HUES48 (cell line): ENCODE data around the gene CCL18.
"Not testable (repeated sequence)": the region's sequence is repeated elsewhere in the genome, so short reads cannot be mapped to it uniquely, and the experiment has no call there.

Experiments used
- H3K27ac ChIP-seq: one replicate; pipeline ENCODE4 v1.7.0; 2013; ENCODE audit warnings: low read depth, low read length, inconsistent platforms
- H3K27me3 ChIP-seq: 2 replicates; pipeline ENCODE4 v1.6.1; 2013; ENCODE audit warnings: mild to moderate bottlenecking, low read length; ENCODE audit not compliant: control insufficient read depth, insufficient read depth
- H3K36me3 ChIP-seq: 2 replicates; pipeline ENCODE4 v1.6.1; 2013; ENCODE audit warnings: low read length; ENCODE audit not compliant: control insufficient read depth, insufficient read depth
- H3K4me1 ChIP-seq: 2 replicates; pipeline ENCODE4 v1.6.1; 2013; ENCODE audit warnings: mild to moderate bottlenecking, low read length; ENCODE audit not compliant: control insufficient read depth, insufficient read depth
- H3K4me3 ChIP-seq: 2 replicates; pipeline ENCODE4 v1.5.1; 2013; ENCODE audit warnings: mild to moderate bottlenecking, low read depth, low read length
- H3K9ac ChIP-seq: 2 replicates; pipeline ENCODE4 v1.6.1; 2013; ENCODE audit warnings: mild to moderate bottlenecking, low read depth, low read length, moderate library complexity
- H3K9me3 ChIP-seq: 2 replicates; pipeline ENCODE4 v1.6.1; 2013; ENCODE audit warnings: low read length; ENCODE audit not compliant: control insufficient read depth, insufficient read depth

The CCL18 gene

DNA sequence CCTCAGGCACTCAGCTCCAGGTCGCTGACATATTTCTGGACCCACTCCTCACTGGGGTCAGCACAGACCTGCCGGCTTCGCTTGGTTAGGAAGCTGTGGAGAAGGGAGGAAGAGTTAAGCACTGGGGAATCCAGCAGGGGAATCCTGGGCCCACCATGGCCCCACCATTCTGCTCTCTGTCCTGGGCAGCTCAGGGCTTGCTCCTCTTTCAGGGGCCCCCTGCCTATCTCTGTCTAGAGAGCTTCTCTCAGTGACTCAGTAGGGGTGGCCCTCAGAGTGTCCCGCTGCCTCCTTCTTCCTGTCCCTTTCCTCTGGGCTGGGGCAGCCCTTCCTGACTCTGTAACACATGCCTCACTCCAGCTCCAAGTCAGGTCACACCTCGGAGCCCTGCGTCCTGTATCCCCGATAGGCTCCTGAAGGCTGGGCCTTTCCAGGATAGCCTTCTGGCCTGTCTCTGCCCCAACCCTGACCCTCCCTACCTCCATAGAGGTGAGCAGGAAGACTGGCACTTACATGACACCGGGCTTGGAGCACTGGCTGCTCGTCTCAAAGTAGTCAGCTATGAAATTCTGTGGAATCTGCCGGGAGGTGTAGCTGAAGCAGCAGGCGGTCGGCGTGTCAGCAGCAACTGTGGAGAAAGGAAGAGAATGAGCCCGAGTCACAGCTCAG lies 24.7 kb downstream of the CCL18 start:
- Histone ChIP-seq H3K27ac (no peak overlapping the region), H3K27me3 (no peaks in the 10 kb centered on the region), H3K9ac (no peak overlapping the region), H3K4me1 (peaks cover 12% of the 10 kb centered on the region; the same call in 1 of the 2 replicates), H3K4me3 (no peak overlapping the region), H3K36me3 (no peaks in the 10 kb centered on the region), H3K9me3 (no peaks in the 10 kb centered on the region)

DNA sequence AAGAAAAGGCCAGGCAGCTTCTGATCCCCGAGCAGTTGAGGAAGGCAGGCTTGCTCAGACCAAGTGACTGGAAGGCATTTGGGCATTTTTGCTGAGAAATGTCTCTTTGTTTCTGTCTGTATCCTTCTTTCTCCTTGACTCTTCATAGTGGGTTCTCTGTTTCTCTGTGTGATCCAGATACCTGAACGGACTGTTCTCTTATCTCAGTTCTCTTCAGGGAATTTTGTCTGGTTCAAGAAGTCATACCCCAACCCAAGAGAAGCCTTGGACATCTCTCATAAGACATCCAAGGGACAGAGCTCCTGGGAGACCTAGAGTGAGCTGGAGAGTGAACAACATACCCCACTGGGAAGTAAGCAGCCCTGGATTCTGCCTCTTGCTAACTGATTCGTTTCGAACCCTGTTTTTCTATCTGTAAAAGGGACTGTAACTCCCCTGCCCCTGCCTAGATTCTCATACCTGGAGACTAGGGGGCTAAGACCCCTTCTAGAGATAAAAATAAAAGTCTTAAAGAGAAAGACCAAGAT lies 25.3 kb downstream of the CCL18 start:
- H3K4me1 ChIP-seq, result peaks cover 7% of the 10 kb centered on the region; the same call in 1 of the 2 replicates
- H3K27me3 ChIP-seq, result no peaks in the 10 kb centered on the region
- no peak overlapping the region for H3K9ac ChIP-seq
- no peak overlapping the region for H3K4me3 ChIP-seq
- H3K27ac ChIP-seq, result no peak overlapping the region
- H3K36me3 ChIP-seq, result no peaks in the 10 kb centered on the region
- H3K9me3 ChIP-seq, result no peaks in the 10 kb centered on the region

DNA sequence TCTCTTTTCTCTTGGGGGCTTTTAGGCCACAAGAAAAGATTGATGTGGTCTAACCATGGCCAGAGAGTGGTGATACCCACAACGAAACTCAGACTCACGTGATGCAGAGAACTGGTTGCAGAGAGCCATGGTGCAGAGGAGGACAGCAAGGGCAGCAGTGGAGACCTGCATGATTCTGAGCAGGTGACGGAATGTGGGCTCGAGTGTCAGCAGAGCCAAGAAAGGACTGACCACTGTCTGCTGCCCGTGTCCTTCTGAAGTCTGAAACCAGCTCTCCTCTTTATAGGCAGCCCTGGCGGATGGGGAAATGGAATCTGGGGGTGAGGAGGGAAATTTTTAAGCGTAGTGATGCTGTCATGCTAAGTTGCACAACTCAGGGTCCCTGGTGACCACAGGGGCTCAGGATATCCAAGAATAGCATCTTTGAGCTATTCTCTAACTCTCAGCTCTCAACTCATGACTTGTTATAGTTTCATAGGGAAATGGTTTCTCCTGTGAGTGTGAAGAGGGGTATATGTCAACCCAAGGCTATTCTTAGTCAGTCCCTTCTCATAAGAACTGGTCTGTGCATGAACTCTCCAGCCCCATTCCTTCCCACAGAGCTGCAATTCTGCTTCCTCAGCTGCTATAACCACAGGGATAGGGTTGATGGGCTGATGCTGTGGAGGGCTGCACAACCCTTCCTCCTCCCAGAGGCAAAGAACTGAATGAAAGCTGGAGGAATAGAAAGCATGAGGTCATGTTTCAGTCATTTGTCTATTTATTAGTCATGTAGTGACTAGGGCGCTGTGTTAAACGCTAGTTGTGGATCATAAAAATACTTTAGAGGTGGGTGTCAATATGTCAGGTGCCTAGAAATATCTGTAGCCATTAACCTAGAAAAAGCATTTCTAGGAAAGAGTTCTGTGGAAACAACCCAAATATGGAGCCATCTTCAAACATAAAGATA lies 26.1 kb downstream of the CCL18 start, which contains the start of gene CCL3:
Gene CCL3 (minus strand): TSS at position 256 of the 949 bp plus-strand sequence. CDS start 85 bp downstream, at position 171.
- 0 out of 2 replicates have a peak, but pooled peaks cover under 1% of the 10 kb centered on the region for H3K4me1 ChIP-seq
- no peak within 1 kb of the TSS for H3K9ac ChIP-seq
- H3K4me3 ChIP-seq, result no peak within 1 kb of the TSS

DNA sequence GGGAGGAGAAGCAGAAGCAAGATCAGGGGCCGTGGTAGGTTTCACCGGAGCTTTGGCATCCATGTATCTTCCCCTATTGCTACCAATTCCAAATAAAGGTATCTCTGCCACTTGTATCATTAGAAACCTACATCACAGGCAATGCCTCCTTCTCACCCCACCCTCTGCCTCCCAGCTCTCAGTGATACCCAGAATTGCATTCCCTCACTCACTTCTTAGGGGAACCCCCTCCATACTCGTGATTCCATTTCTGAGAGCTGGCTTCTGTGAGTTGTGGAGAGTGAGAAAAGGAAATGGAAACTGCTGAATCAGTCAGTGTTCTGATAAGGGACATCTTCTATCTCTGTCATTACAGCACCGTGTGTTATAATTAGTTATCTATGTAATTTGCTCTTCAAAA lies 28.2 kb downstream of the CCL18 start:
- Histone ChIP-seq H3K9me3 (no peaks in the 10 kb centered on the region), H3K4me3 (no peak overlapping the region), H3K9ac (no peak overlapping the region), H3K36me3 (no peaks in the 10 kb centered on the region), H3K4me1 (no peaks in the 10 kb centered on the region), H3K27me3 (no peaks in the 10 kb centered on the region), H3K27ac (no peak overlapping the region)

More for the DNA sequence above, 26.1 kb downstream of the CCL18 start, which contains the start of gene CCL3:
- Histone ChIP-seq H3K27me3 (no peaks in the 10 kb centered on the region), H3K9me3 (no peaks in the 10 kb centered on the region), H3K27ac (no peak within 1 kb of the TSS), H3K36me3 (no peaks in the 10 kb centered on the region)

DNA sequence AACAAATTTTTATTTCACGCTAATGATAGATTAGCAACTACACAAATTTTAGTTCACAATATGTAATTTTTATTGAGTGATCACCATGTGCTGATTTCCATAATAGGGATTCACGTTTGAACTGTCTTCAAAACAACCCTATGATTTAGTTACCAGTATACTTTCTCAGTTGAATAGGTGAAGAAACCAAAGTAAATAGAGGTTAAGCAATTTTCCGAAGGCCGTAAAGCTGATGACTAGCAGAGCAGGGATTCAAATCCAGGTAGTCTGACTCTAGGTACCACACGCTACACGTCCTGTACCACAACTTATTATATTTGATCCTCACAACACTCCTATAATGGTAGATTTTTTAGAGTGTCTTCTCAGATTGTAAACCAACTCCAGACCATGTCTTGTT lies 28.6 kb downstream of the CCL18 start:
- H3K4me3 ChIP-seq, H3K36me3 ChIP-seq, H3K27me3 ChIP-seq, H3K4me1 ChIP-seq, H3K9ac ChIP-seq, H3K9me3 ChIP-seq, H3K27ac ChIP-seq: not testable (repeated sequence)

DNA sequence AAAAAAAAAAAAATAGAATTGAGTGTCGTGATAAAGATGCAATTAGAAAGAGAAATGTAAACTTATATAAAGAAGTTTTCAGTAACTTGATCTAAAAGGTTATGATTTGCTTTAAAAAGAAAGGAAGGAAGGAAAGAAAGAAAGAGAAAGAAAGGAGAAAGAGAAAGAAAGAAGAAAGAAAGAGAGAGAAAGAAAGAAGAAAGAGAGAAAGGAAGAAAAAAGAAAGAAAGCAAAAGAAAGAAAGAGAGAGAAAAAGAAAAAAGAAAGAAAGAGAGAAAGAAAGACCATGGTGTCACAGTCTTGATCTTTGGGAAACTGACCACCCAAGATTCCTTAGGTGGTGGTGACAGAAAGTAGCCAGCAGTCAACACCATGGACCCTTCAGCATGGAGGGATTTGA lies 30.2 kb downstream of the CCL18 start:
- Histone ChIP-seq H3K4me1 (no peaks in the 10 kb centered on the region), H3K4me3 (no peak overlapping the region), H3K36me3 (no peaks in the 10 kb centered on the region), H3K27me3 (no peaks in the 10 kb centered on the region), H3K27ac (no peak overlapping the region), H3K9ac (no peak overlapping the region), H3K9me3 (no peaks in the 10 kb centered on the region)

DNA sequence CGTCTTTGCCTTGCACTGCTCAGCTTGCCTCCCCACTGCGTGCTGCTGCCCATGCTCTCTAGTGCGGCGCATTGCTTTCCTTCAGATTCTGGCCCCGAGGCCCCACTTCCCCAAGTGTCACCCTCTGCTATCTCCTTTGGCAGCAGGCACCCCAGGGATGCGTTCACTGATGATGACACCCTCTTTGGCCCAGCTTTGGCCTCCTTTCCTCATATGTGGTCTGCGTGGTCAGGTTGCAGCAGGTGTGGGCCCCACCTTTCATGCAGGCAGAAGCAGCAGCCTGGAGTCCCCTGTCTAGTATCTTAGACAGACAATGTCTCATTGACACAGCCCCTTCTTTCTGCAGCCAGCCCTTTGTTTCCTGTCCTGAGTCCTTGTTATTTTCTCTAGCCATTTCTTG lies 30.7 kb downstream of the CCL18 start:
- Histone ChIP-seq H3K27ac (no peak overlapping the region), H3K36me3 (no peaks in the 10 kb centered on the region), H3K9ac (no peak overlapping the region), H3K27me3 (no peaks in the 10 kb centered on the region), H3K9me3 (no peaks in the 10 kb centered on the region), H3K4me1 (no peaks in the 10 kb centered on the region), H3K4me3 (no peak overlapping the region)

DNA sequence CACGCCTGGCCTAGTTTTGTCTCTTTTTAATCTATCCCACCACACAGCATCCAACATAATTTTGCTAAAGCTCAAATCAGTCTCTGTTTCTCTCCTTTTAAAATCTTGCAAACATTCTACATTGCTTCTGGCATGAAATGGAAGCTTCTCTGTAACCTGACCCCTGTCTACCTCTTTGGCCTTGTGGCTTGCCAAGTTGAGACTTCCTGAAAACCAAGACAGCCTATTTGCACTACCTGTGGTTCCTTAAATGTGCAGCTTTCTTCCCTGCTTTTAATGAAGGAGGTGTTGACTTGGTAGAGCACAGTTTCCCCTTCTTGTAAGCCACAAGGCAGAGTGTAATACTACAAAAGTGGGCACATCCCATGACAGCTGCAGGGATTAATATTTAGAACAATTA lies 31.9 kb downstream of the CCL18 start:
- Histone ChIP-seq H3K9ac (no peak overlapping the region), H3K27me3 (no peaks in the 10 kb centered on the region), H3K36me3 (no peaks in the 10 kb centered on the region), H3K9me3 (no peaks in the 10 kb centered on the region), H3K4me1 (no peaks in the 10 kb centered on the region), H3K27ac (no peak overlapping the region), H3K4me3 (no peak overlapping the region)

DNA sequence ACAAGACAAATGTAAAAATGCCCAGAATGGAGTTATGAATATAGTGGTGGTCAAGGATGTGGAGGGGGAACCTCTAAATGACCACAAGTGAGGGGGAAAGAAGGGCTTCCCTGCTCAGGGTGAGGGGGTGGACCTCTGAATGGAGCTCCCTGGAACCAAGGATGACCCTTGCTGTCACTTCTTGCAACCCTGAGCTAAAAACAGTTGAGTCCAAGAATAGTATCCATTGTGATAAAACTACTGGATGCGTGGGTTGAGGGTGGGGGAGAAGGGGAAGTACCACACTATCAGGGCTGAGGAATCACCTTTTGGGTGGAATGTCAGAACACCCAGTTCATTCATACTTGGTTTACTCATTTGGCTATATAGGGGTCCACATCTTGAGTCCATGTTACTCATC lies 34.9 kb downstream of the CCL18 start:
- H3K27me3 ChIP-seq, H3K4me1 ChIP-seq, H3K36me3 ChIP-seq, H3K9ac ChIP-seq, H3K4me3 ChIP-seq, H3K27ac ChIP-seq, H3K9me3 ChIP-seq: not testable (repeated sequence)

DNA sequence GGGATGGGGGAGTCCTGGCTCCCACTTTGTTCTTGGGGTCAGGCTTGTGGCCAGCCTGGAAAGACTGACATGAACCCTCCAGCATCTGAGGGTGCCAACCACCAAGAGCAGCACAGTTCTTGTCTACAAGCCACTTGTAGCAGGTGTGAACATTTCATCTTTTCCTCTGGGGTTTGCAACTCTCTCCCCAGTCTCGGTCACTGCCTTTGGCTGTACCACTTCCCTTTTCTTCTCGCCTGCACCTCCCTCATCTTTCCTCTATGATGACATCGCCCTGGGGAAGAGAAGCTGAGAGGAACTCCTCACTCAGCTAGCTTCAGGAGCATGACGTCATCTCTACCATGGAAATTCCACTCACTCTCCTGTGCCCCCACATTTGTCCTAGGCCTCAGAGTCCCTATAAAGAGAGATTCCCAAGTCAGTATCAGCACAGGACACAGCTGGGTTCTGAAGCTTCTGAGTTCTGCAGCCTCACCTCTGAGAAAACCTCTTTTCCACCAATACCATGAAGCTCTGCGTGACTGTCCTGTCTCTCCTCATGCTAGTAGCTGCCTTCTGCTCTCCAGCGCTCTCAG lies 39.4 kb downstream of the CCL18 start, which contains the start of gene CCL4:
Gene CCL4 (plus strand): TSS at position 427 of the 575 bp plus-strand sequence. CDS start 79 bp downstream, at position 506.
- not testable (repeated sequence) for H3K9me3 ChIP-seq, H3K4me1 ChIP-seq, H3K9ac ChIP-seq, H3K36me3 ChIP-seq, H3K4me3 ChIP-seq, H3K27ac ChIP-seq, H3K27me3 ChIP-seq
